Measurements from ENCODE around the gene EMILIN3.

- no peak for TF ChIP-seq CTCF (IDR thresholded peaks at IDR 0.05)
- no peak for TF ChIP-seq POLR2A (IDR thresholded peaks at IDR 0.05)
These were observed 52.2 kb downstream of the EMILIN3 start for GRCh38 chr20:41314386-41314785.
